ENCODE measurements around the gene RARRES2.

RARRES2 gene

GRCh38 chr7:150378115-150378852, 36.9 kb upstream of the RARRES2 start:
- DNase-seq (peak; percentile 89), ATAC-seq (ENCODE audit: insufficient read depth, low read depth) (peak; percentile 56)
- TF ChIP-seq, protein P1, sequence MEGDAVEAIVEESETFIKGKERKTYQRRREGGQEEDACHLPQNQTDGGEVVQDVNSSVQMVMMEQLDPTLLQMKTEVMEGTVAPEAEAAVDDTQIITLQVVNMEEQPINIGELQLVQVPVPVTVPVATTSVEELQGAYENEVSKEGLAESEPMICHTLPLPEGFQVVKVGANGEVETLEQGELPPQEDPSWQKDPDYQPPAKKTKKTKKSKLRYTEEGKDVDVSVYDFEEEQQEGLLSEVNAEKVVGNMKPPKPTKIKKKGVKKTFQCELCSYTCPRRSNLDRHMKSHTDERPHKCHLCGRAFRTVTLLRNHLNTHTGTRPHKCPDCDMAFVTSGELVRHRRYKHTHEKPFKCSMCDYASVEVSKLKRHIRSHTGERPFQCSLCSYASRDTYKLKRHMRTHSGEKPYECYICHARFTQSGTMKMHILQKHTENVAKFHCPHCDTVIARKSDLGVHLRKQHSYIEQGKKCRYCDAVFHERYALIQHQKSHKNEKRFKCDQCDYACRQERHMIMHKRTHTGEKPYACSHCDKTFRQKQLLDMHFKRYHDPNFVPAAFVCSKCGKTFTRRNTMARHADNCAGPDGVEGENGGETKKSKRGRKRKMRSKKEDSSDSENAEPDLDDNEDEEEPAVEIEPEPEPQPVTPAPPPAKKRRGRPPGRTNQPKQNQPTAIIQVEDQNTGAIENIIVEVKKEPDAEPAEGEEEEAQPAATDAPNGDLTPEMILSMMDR (IDR thresholded peaks at IDR 0.05; ENCODE audit: borderline replicate concordance, extremely low read depth, low read length, poor library complexity, severe bottlenecking): peak; percentile 68
- no peak for TF ChIP-seq EZH2 (IDR thresholded peaks at IDR 0.05; ENCODE audit: borderline replicate concordance, low read depth, low read length, severe bottlenecking)
- peaks cover 92% of the 10 kb centered on the region for H3K79me2 ChIP-seq (ENCODE audit: insufficient read depth, low read length)
- peak overlapping the region; percentile 98 for H3K27ac ChIP-seq (ENCODE audit: low read length)
- H3K36me3 ChIP-seq (ENCODE audit: insufficient read depth, low read length): peaks cover 33% of the 10 kb centered on the region
- H3K4me2 ChIP-seq (ENCODE audit: insufficient read depth, low read length): peak overlapping the region; percentile 83
- H3K4me3 ChIP-seq (ENCODE audit: low read depth in 1 of 2, low read length in 2 of 2): peak overlapping the region; percentile 69 to 74; a peak in 3 of 4 replicates
- peaks cover 25% of the 10 kb centered on the region for H4K20me1 ChIP-seq (ENCODE audit: insufficient read depth, low read length)
- peak overlapping the region; percentile 63 for H2AFZ ChIP-seq (ENCODE audit: low read depth, low read length)
- H3K4me1 ChIP-seq (ENCODE audit: insufficient read depth, low read length): peaks cover 80% of the 10 kb centered on the region
- no peaks in the 10 kb centered on the region for H3K27me3 ChIP-seq (ENCODE audit: insufficient read depth, low read length, poor library complexity)
- H3K9ac ChIP-seq (ENCODE audit: low read depth, low read length): peak overlapping the region; percentile 95
- H3K9me3 ChIP-seq (ENCODE audit: insufficient read depth, low read length, severe bottlenecking): no peaks in the 10 kb centered on the region

- peaks cover 92% of the 10 kb centered on the region for H3K79me2 ChIP-seq (ENCODE audit: insufficient read depth, low read length)
- DNase-seq (no peak), ATAC-seq (ENCODE audit: insufficient read depth, low read depth) (no peak)
- H3K9ac ChIP-seq (ENCODE audit: low read depth, low read length): peak overlapping the region; percentile 95
- H3K4me3 ChIP-seq (ENCODE audit: low read depth in 1 of 2, low read length in 2 of 2): peak overlapping the region in 1 of 2 experiments; percentile 69; a peak in 2 of 4 replicates
- H3K27ac ChIP-seq (ENCODE audit: low read length): peak overlapping the region; percentile 98
- H3K9me3 ChIP-seq (ENCODE audit: insufficient read depth, low read length, severe bottlenecking): no peaks in the 10 kb centered on the region
- H3K27me3 ChIP-seq (ENCODE audit: insufficient read depth, low read length, poor library complexity): no peaks in the 10 kb centered on the region
- peaks cover 31% of the 10 kb centered on the region for H4K20me1 ChIP-seq (ENCODE audit: insufficient read depth, low read length)
- H2AFZ ChIP-seq (ENCODE audit: low read depth, low read length): no peak overlapping the region
- TF ChIP-seq EZH2 (IDR thresholded peaks at IDR 0.05; ENCODE audit: borderline replicate concordance, low read depth, low read length, severe bottlenecking): no peak
- TF ChIP-seq, protein P1 (IDR thresholded peaks at IDR 0.05; ENCODE audit: borderline replicate concordance, extremely low read depth, low read length, poor library complexity, severe bottlenecking): no peak
- peaks cover 38% of the 10 kb centered on the region for H3K36me3 ChIP-seq (ENCODE audit: insufficient read depth, low read length)
- peak overlapping the region; percentile 83 for H3K4me2 ChIP-seq (ENCODE audit: insufficient read depth, low read length)
- peaks cover 86% of the 10 kb centered on the region for H3K4me1 ChIP-seq (ENCODE audit: insufficient read depth, low read length)
These were observed 36.2 kb upstream of the RARRES2 start for GRCh38 chr7:150377635-150378034.

DNA sequence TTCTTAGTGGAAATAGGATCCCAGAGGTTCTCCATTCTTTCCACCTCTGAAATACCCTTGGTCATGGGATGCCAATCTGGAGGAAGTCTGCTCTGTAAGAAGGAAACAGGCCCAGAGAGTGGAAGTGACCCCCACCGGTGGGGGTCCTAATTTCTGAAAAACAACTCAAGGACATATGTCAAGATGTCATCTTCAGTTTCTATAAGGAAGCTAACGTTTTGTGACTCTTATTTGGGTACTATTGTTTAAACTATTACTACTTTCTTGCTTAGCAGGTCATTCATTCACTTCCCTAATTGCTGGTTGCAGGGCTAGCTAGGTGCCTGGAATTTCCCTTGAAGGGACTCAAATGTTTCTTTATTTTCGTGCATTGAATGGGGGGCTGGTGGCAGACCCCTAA, 35.8 kb upstream of the RARRES2 start:
- H3K4me3 ChIP-seq (ENCODE audit: low read depth in 1 of 2, low read length in 2 of 2): peak overlapping the region in 1 of 2 experiments; percentile 69; a peak in 2 of 4 replicates
- H3K9me3 ChIP-seq (ENCODE audit: insufficient read depth, low read length, severe bottlenecking): no peaks in the 10 kb centered on the region
- peak overlapping the region; percentile 98 for H3K27ac ChIP-seq (ENCODE audit: low read length)
- DNase-seq: no peak
- peaks cover 32% of the 10 kb centered on the region for H4K20me1 ChIP-seq (ENCODE audit: insufficient read depth, low read length)
- peaks cover 92% of the 10 kb centered on the region for H3K79me2 ChIP-seq (ENCODE audit: insufficient read depth, low read length)
- no peaks in the 10 kb centered on the region for H3K27me3 ChIP-seq (ENCODE audit: insufficient read depth, low read length, poor library complexity)
- peaks cover 40% of the 10 kb centered on the region for H3K36me3 ChIP-seq (ENCODE audit: insufficient read depth, low read length)
- H3K4me1 ChIP-seq (ENCODE audit: insufficient read depth, low read length): peaks cover 86% of the 10 kb centered on the region
- ATAC-seq (ENCODE audit: insufficient read depth, low read depth): no peak
- no peak overlapping the region for H2AFZ ChIP-seq (ENCODE audit: low read depth, low read length)
- peak overlapping the region; percentile 95 for H3K9ac ChIP-seq (ENCODE audit: low read depth, low read length)
- peak overlapping the region; percentile 83 for H3K4me2 ChIP-seq (ENCODE audit: insufficient read depth, low read length)
- TF ChIP-seq, protein P1 (IDR thresholded peaks at IDR 0.05; ENCODE audit: borderline replicate concordance, extremely low read depth, low read length, poor library complexity, severe bottlenecking): no peak
- no peak for TF ChIP-seq EZH2 (IDR thresholded peaks at IDR 0.05; ENCODE audit: borderline replicate concordance, low read depth, low read length, severe bottlenecking)

All from DND-41 (cell line).